CD4-positive, alpha-beta T cell treated with Interferon alpha-2 for 1 hour (primary cell): ENCODE results near the gene PRDM16.

Experiments used
- DNase-seq, 2 donors: peaks; one replicate each; pipeline ENCODE4 v3.0.0-alpha.2; 2020 to 2022

The PRDM16 gene

GRCh38 chr1:3428899-3429298 lies 359.9 kb downstream of the PRDM16 start:
- no peak for DNase-seq

GRCh38 chr1:3429320-3429719 lies 360.3 kb downstream of the PRDM16 start:
- no peak for DNase-seq

DNA sequence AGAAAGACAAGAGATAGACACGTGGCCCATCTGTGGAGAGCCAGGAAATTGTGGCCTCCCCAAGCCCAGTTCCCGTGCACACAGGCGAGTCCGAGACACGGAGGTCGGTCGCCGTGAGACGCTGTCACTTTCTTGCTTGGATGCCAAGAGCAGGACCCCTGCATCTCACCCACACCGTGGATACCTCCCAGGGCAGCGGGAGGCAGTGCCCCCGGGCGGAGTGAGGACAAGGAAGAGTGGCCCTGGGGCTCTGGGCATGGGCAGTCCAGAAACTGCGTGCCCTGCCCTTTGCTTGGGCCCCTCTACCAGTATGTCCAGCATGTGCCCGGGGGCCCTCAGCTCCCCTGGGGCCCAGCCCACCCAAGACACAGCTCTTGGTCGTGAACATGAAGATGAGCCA lies 360.8 kb downstream of the PRDM16 start:
- no peak for DNase-seq

DNA sequence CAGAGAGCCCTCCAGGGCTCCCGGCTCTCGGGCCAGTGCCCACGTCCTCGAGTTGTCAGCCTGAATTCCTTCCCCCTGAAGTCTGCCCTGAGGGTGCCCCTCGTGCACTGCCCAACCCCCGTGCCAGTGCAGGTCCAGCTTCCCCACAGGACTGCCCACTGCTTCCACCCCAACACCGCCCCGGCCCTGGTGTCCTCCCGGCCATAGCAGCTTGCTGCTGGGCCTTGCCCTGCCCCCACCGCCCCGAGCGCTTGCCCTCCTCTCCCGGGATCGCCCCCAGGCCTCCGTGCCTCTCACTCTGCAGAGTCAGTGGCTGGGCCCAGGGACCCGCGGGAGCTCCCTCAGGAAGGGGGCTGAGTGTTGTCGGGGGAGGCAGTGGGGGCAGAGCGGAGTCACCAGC lies 361.4 kb downstream of the PRDM16 start:
- DNase-seq, result no peak

DNA sequence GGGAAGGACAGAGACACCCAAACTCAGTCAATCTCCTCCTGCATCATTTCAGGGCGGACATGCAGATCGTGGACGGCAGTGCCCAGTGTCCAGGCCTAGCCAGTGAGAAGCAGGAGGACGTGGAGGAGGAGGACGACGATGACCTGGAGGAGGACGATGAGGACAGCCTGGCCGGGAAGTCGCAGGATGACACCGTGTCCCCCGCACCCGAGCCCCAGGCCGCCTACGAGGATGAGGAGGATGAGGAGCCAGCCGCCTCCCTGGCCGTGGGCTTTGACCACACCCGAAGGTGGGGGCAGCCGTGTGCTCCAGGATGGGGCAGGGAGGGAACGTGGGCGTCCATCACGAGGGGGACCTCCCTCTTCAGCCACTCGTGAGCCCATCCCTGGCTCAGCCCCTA lies 361.8 kb downstream of the PRDM16 start:
- DNase-seq, result no peak

DNA sequence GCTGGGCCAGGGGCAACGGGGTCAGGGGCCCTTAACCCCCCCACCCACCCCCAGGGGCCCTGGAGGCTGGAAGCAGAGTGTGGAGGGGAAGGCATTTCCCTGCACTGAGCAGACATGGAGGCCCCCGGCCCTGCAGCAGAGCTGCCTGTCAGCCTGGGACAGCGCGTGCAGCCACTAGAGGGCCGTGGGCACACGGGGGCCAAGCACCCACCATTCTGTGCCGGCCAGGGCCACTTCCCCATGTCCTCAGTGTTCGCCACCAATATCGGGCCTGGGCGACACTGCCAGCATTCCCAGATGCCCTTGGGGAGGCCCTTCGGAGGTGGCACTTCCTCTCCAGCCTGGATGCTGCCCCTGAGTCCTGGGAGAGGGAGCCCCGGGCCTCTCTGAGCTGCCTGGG lies 362.3 kb downstream of the PRDM16 start:
- DNase-seq, result no peak

- DNase-seq, result no peak
These were observed 362.7 kb downstream of the PRDM16 start for GRCh38 chr1:3431686-3432085.

GRCh38 chr1:3432306-3432705 lies 363.3 kb downstream of the PRDM16 start:
- no peak for DNase-seq

- DNase-seq, result no peak
These were observed 364.1 kb downstream of the PRDM16 start for GRCh38 chr1:3433076-3433475.

GRCh38 chr1:3433596-3434320 lies 364.8 kb downstream of the PRDM16 start:
- DNase-seq, result no peak

DNA sequence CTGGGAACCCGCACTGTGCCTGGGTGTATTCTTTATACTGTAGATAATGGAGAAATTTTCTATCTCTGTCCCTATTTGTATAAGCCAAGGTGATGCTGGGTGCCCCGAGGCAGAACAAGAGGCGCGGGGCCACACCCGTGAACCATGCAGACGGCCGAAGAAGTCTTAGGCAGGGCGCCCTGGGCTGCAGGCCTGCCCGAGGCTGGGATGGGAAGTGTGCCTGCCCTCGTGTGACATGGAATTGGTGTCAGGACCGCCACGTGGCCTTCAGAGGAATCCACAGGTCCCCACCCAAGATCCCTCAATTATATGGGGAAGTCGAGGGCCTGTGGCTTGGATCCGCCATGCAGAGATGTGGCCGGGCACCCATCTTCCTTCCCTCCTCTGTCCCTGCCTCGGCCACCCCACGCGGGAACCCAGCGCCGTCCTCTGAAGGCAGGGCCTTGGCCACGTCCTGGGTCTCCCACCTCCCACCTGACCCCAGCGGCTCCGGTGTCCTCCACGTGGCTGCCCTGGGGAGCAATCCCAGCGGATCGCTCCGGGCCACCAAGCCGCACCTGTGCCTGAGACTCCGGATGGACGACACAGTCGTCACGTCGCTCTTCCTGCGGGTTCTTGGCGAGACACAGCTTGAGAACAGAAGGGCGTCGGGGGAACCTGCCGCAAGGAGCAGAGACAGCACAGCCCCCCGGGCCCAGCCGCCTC lies 365.6 kb downstream of the PRDM16 start:
- no peak for DNase-seq

GRCh38 chr1:3435666-3436065 lies 366.7 kb downstream of the PRDM16 start:
- DNase-seq, result no peak

- DNase-seq, result no peak
These were observed 367.4 kb downstream of the PRDM16 start for GRCh38 chr1:3436451-3436850.

- DNase-seq, result no peak
These were observed 367.9 kb downstream of the PRDM16 start for GRCh38 chr1:3436901-3437300.

GRCh38 chr1:3438661-3439180 lies 369.7 kb downstream of the PRDM16 start:
- no peak for DNase-seq

DNA sequence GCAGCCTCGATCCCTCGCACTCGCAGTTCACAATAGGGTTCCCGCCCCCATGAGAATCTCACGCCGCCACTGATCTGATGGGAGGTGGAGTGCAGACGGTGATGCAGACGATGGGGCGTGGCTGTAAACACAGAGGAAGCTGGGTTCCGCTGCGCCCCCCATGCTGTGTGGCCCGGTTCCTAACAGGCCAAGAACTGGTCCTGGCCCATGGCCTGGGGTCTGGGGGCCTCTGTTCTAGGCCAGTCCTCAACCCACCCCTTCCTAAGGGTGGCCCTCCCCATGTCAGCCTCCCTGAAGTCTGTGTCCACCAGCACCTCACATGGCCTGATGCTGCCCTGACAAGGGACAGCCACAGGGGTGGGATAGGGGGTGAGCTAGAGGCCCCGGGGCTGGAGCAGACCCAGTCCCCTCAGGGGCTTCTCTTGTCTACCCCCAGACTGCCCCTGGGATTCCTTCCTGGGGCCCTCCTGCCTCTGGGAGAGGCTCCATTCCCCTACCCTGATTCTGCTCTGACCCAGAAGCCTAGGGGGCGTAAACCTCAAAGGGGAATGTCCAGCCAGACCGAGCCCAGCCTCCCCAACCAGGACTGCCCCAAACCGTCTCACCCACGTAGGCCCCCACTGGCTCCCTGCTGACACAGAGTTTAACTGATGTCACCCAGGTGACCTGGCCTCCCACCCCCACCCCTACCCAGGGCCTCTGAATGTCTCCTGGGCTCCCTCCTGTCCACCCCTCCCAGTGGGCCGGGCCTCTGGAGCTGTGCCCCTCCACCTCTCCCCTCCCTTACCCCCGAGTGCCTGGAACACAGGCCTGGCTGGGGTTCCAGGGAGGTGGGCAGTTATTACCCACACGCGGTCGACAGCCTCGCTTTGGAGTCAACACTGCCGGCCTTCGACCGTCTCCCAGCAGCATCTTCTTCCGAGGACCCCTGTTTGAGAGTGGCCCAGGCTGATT lies 370.6 kb downstream of the PRDM16 start:
- no peak for DNase-seq

DNA sequence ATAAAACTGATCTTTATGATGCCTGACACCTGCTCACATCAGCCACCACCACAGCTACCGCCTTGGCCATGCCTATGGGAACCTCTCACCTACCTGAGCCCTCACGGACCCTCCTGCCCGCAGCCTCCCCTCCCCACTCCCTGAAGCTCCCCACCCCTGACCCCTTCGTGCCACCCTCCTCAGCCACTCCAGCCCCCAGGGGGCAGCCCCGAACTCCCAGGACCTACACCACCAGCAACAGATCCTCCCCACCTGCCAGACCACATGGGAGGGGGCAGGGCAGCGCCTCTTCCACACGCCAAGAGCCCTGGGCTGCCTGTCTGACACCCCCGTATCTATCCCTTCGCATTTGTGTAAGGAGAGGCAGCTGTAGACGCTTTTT lies 371.3 kb downstream of the PRDM16 start:
- DNase-seq, result no peak

- no peak for DNase-seq
These were observed 371.9 kb downstream of the PRDM16 start for GRCh38 chr1:3440711-3441409.

- DNase-seq, result no peak
These were observed 372.4 kb downstream of the PRDM16 start for GRCh38 chr1:3441410-3441847.

GRCh38 chr1:3441880-3442279 lies 372.9 kb downstream of the PRDM16 start:
- no peak for DNase-seq

- DNase-seq, result no peak
These were observed 373.3 kb downstream of the PRDM16 start for GRCh38 chr1:3442331-3442730.

GRCh38 chr1:3442901-3443300 lies 373.9 kb downstream of the PRDM16 start:
- no peak for DNase-seq

DNA sequence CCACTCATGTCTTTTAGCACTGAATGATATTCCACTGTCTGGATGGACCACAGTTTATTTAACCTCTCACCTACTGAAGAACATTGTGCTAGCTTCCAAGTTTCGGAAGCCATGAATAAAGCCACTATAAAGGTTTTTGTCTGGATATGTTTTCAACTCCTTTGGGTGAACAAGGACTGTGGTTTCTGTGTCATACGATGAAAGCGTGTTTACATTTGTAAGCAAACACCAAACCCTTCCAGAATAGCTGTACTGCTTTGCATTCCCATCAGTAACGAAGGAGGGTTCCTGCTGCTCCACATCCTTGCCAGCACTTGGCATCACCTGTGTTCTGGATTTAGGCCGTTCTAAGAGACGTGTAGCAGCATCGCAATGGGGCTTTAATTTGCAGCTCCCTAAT lies 374.8 kb downstream of the PRDM16 start:
- no peak for DNase-seq
